SH-SY5Y (cell line): Measurements from ENCODE around the gene GEMIN7.

Experiments
- GATA2 ChIP-seq: IDR thresholded peaks from 2 replicates; pipeline ENCODE4 v1.6.1; 2011; ENCODE audit warnings: mild to moderate bottlenecking, low read depth, low read length
- GATA3 ChIP-seq: IDR thresholded peaks from 2 replicates; pipeline ENCODE4 v1.6.1; 2011; ENCODE audit warnings: low read depth, mild to moderate bottlenecking, low read length, moderate library complexity

DNA sequence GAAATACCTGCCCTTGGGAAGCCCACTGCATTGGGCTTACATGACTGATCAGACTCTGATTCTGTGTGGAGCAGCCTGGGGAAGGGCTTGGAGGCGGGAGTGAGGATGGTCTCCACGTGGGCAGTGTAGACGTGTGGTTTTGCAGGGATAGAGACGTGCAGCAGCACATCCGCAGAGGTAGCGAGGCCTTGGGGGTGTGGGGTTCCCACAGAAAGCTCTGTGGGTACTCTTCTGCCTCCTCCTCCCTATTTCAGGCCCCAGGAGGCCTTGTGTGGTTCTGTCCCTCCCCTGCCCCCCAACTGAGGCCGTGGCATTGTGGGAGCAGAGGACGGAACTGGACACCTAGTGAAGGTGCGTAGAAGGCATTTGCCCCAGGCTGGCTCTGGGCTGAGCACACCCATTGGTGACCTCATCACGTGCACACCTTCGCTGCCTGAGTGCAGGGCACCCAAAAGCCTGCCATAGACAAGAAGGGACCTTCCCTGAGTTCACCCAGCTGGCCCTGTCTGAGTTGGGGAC is 42.8 kb downstream of the GEMIN7 start:
- TF ChIP-seq GATA2 = no peak
- TF ChIP-seq GATA3 = no peak
